Transverse colon (tissue), 4 donors: Measurements from ENCODE around the gene MRPL32. TPM values are rescaled to one million over a fixed set of nuclear protein-coding genes. Genes with fewer than 3 reads are reported as not detected.

Experiments
- DNase-seq: peaks from one replicate; pipeline ENCODE4 v3.0.0-alpha.2; 2019
- H3K27ac ChIP-seq, 4 donors: fragments of 200-600 bp; sonication (generic); 2 replicates each; pipeline ENCODE4 v1.5.1; 2016 to 2018; ENCODE audit warnings: inconsistent platforms in 4 of 4
- H3K27me3 ChIP-seq: fragments of 200-600 bp; sonication (generic); 2 replicates; pipeline ENCODE4 v1.5.1; 2017; ENCODE audit warnings: inconsistent platforms
- H3K36me3 ChIP-seq, 4 donors: fragments of 200-600 bp; sonication (generic); 2 replicates each; pipeline ENCODE4 v1.5.1; 2017 to 2019; ENCODE audit warnings: inconsistent platforms in 4 of 4
- H3K4me1 ChIP-seq, 4 donors: fragments of 200-600 bp; sonication (generic); 2 replicates each; pipeline ENCODE4 v1.5.1; 2017 to 2020; ENCODE audit warnings: inconsistent platforms in 4 of 4
- H3K4me3 ChIP-seq, 4 donors: fragments of 200-600 bp; sonication (generic); 1 replicate in 1 of 4; 2 replicates in 3 of 4; pipeline versions ENCODE4 v1.5.1 to v1.6.1; 2017 to 2019; ENCODE audit warnings: inconsistent platforms in 4 of 4
- H3K9me3 ChIP-seq, 2 donors: fragments of 200-600 bp; sonication (generic); 2 replicates each; pipeline ENCODE4 v1.5.1; 2017 to 2019; ENCODE audit warnings: inconsistent platforms in 2 of 2
- CTCF ChIP-seq, 5 experiments: fragments of 200-600 bp in 3 of 5; fragments of 450-650 bp in 2 of 5; sonication (generic) in 3 of 5; IDR thresholded peaks; 1 replicate in 2 of 5; 2 replicates in 3 of 5; pipeline ENCODE4 v1.5.1; 2016 to 2017; ENCODE audit warnings: antibody characterized with exemption in 5 of 5, inconsistent platforms in 3 of 5, mild to moderate bottlenecking in 2 of 5, moderate library complexity in 1 of 5
- EP300 ChIP-seq: sonication (generic); formaldehyde crosslinking; IDR thresholded peaks from one replicate; pipeline ENCODE4 v1.6.1; 2017; ENCODE audit warnings: antibody characterized with exemption, low read depth
- POLR2A ChIP-seq: fragments of 450-650 bp; IDR thresholded peaks from one replicate; pipeline ENCODE4 v1.6.1; 2016; ENCODE audit warnings: antibody characterized with exemption, mild to moderate bottlenecking, moderate library complexity
- POLR2AphosphoS5 ChIP-seq, 3 donors: sonication (generic); formaldehyde crosslinking; IDR thresholded peaks; one replicate each; pipeline ENCODE4 v1.6.1; 2016; ENCODE audit warnings: antibody characterized with exemption in 3 of 3
- WGBS, 2 donors: methylation state at CpG; one replicate each; pipeline ENCODE4 v1.1.5; 2018; ENCODE audit warnings: low coverage in 1 of 2; 5-methylcytosine and 5-hydroxymethylcytosine counted together
- in situ Hi-C, 4 donors: fragments of 200-750 bp; cut with MboI; loops; one replicate each; pipeline versions ENCODE4 v1.15.0 to v1.15.1; 2017; ENCODE audit warnings: low sequenced_read_pairs in 3 of 4, low pct_ligation_motif_present in 1 of 4, low pct_unique_long_range_greater_than_20kb in 1 of 4
- intact Hi-C: fragments of 100-400 bp; cut with DNase I; formaldehyde crosslinking; loops from one replicate; pipeline ENCODE4 v1.15.1; 2023; ENCODE audit warnings: low total_unique reads
- total RNA-seq, 4 donors: library from RNA; depleted of rRNA; stranded (reverse); fragments of >200 nt; gene quantifications; one replicate each; pipeline ENCODE4 v1.1.0, GENCODE V29; 2016

Gene MRPL32
- total RNA-seq, 4 donors from 2014 or later, result 22.5 to 49.4 (median 36.4) TPM

- H3K27me3 ChIP-seq, result no peaks in the 10 kb centered on the region
- H3K4me3 ChIP-seq, result no peak overlapping the region
- TF ChIP-seq CTCF (IDR thresholded peaks at IDR 0.05) (no peak), POLR2AphosphoS5 (IDR thresholded peaks at IDR 0.05) (no peak), EP300 (no peak), POLR2A (no peak)
- in situ Hi-C loops (no loop called here), intact Hi-C loops (no loop called here)
- 80 to 88% methylated on average over 6 of the region's 6 CpGs for WGBS, 2 donors
- H3K27ac ChIP-seq, result no peak overlapping the region
- no peaks in the 10 kb centered on the region for H3K36me3 ChIP-seq
- H3K9me3 ChIP-seq, result no peaks in the 10 kb centered on the region
- no peak for DNase-seq
- H3K4me1 ChIP-seq, result no peaks in the 10 kb centered on the region
Measured at GRCh38 chr7:42986213-42986612, 54.0 kb downstream of the MRPL32 start.

GRCh38 chr7:42986781-42987248 is 54.6 kb downstream of the MRPL32 start:
- no peak for DNase-seq
- in situ Hi-C loops, result no loop called here
- TF ChIP-seq POLR2A (no peak), POLR2AphosphoS5 (IDR thresholded peaks at IDR 0.05) (no peak), CTCF (IDR thresholded peaks at IDR 0.05) (no peak), EP300 (no peak)
- 38 to 58% methylated on average over 1 of the region's 1 CpG for WGBS, 2 donors
- Histone ChIP-seq H3K27me3 (no peaks in the 10 kb centered on the region), H3K4me1 (no peaks in the 10 kb centered on the region), H3K4me3 (no peak overlapping the region), H3K27ac (no peak overlapping the region), H3K9me3 (no peaks in the 10 kb centered on the region), H3K36me3 (no peaks in the 10 kb centered on the region)
- intact Hi-C loops, result no loop called here

Other genes with a start within 250 kb of the MRPL32 start
- 10 to 100 TPM in 2 of 4 donors, 1 to 10 TPM in 2; 7.0 to 11.6 (median 9.7) TPM for gene C7orf25, start 20.3 kb upstream of the MRPL32 start, total RNA-seq
- 10 to 100 TPM in 3 of 4 donors, 1 to 10 TPM in 1; 5.8 to 61.2 (median 28.6) TPM for gene PSMA2, start 202 bp upstream of the MRPL32 start, total RNA-seq
- gene HECW1, start 180.3 kb downstream of the MRPL32 start, total RNA-seq, result 1 to 10 TPM in 2 of 4 donors, not detected in 2; 1.1 to 1.4 TPM